ENCODE measurements around the gene PDGFB.

The PDGFB gene

GRCh38 chr22:39214383-39215069 is 30.3 kb downstream of the PDGFB start:
- CTCF ChIA-PET = interaction anchor here (0.9 to 3.1 kb wide), 10 partner anchors 13 to 301 kb away, joined by 3 to 15 read pairs (median 3); no protein-coding TSS in a partner anchor
- TF ChIP-seq CTCF (IDR thresholded peaks at IDR 0.05; ENCODE audit: control extremely low read depth, extremely low read depth, low read depth, missing control alignments) = no peak
- POLR2A ChIA-PET = interaction anchor here (0.6 kb wide), 1 partner anchor 25 kb away, joined by 4 read pairs; no protein-coding TSS in a partner anchor
- DNase-seq (ENCODE audit: extremely low spot score) = no peak

GRCh38 chr22:39214006-39214382 is 30.8 kb downstream of the PDGFB start:
- ChIA-PET POLR2A (interaction anchor here (0.6 kb wide), 1 partner anchor 25 kb away, joined by 4 read pairs; no protein-coding TSS in a partner anchor), CTCF (interaction anchor here (0.9 to 3.1 kb wide), 4 partner anchors 14 to 93 kb away, joined by 3 to 15 read pairs (median 6); no protein-coding TSS in a partner anchor)
- no peak for DNase-seq (ENCODE audit: extremely low spot score)
- TF ChIP-seq CTCF (IDR thresholded peaks at IDR 0.05; ENCODE audit: control extremely low read depth, extremely low read depth, low read depth, missing control alignments) = no peak

DNA sequence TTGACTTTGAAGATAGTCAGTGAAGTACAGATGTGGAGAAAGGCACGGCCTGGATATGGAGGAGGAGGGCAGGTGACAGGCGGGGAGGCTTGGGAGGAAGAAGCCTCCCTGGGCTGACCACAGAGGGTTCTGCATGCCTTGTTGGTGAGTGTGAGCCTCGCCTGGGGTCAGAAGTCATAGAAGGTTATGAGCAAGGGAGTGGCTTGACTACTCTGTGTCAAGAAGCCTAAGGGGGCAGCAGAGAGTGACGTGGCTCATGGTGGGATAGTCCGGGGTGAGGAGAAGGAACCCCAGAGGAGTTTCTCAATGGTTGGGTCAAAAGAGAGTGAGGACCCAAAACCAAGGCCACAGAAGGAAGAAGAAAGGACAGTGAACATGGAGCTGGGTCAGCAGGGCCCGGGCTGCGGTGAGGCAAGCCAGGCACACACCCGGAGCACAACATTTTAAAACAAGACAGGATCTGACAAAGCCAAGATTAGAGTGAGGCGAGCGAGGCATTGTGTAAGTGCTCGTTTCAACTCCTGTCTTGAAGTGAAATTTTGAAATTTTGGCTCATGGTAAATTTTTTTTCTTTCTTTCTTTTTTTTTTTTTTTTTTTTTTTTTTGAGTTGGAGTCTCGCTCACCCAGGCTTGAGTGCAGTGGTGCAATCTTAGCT is 31.9 kb downstream of the PDGFB start:
- no peak for DNase-seq (ENCODE audit: extremely low spot score)
- CTCF ChIA-PET = interaction anchor here (0.7 kb wide), 1 partner anchor 98 kb away, joined by 4 read pairs; no protein-coding TSS in a partner anchor
- no peak for TF ChIP-seq CTCF (IDR thresholded peaks at IDR 0.05; ENCODE audit: control extremely low read depth, extremely low read depth, low read depth, missing control alignments)
- POLR2A ChIA-PET = no interaction called here

DNA sequence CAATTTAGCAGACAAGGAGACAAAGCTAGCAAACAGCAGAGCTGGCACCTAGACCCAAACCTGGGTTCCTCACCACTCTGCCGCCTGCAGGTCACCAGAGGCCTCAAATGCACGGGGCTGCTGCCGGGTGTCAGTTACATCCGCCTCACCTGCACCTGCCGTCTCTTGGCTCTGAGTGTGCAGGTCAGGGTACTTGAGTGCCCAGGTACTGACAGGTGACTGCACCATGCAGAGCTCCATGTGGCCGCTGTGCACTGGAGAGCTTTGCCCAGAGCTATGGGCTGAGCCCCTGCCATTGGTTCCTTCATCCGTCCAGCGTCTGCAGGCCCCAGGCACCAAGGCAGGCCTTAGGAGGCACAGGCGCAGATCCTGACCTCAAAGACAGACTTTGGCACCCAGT is 35.0 kb downstream of the PDGFB start:
- no peak for TF ChIP-seq CTCF (IDR thresholded peaks at IDR 0.05; ENCODE audit: control extremely low read depth, extremely low read depth, low read depth, missing control alignments)
- CTCF ChIA-PET = interaction anchor here (1.4 to 2.1 kb wide), 2 partner anchors 39 to 319 kb away, joined by 3 to 7 read pairs; no protein-coding TSS in a partner anchor
- DNase-seq (ENCODE audit: extremely low spot score) = no peak
- POLR2A ChIA-PET = no interaction called here

GRCh38 chr22:39208013-39208680 is 36.6 kb downstream of the PDGFB start:
- TF ChIP-seq CTCF (IDR thresholded peaks at IDR 0.05; ENCODE audit: control extremely low read depth, extremely low read depth, low read depth, missing control alignments) = no peak
- DNase-seq (ENCODE audit: extremely low spot score) = no peak
- ChIA-PET CTCF (interaction anchor here (0.5 to 2.1 kb wide), 4 partner anchors 8 to 236 kb away, joined by 3 to 7 read pairs (median 4); no protein-coding TSS in a partner anchor), POLR2A (no interaction called here)
